HepG2 (cell line): ENCODE measurements around the gene CRY1. TPM values are rescaled to one million over a fixed set of nuclear protein-coding genes. Genes with fewer than 3 reads are reported as not detected.

ENCODE experiments used
- ATAC-seq: fragments of 200-7000 bp; cut with Tn5 transposase; 3 replicates; pipeline ENCODE4 v1.9.1; 2020; ENCODE audit warnings: mild to moderate bottlenecking, moderate library complexity
- BruUV-seq: library from RNA; stranded (reverse); fragments of 400-500 nt; replicated peaks from 2 replicates; lab custom pipeline; 2021; lab: Mats Ljungman, UMichigan
- CTCF ChIA-PET: fragments of 300-600 bp; formaldehyde crosslinking; extraction: SDS; loops from one replicate; lab custom pipeline; 2021; ENCODE audit warnings: low total read pairs, inconsistent platforms, low intra/inter-chr PET ratio; lab: Yijun Ruan, JAX
- POLR2A ChIA-PET: fragments of 350-600 bp; sonication (Branson Sonifier 250); formaldehyde crosslinking; loops from one replicate; lab custom pipeline; 2020; ENCODE audit warnings: antibody characterized with exemption, inconsistent platforms; lab: Yijun Ruan, JAX
- DNase-seq: peaks from one replicate; pipeline ENCODE4 v3.0.0-alpha.2; 2015; ENCODE audit warnings: low spot score
- FAIRE-seq: peaks from 3 replicates; lab custom pipeline; 2011; peaks lifted over from hg19 to GRCh38; lab: Jason Lieb, UNC
- H2AFZ ChIP-seq: one replicate; pipeline ENCODE4 v1.6.1; 2011; ENCODE audit warnings: low read length, inconsistent platforms
- H3K27ac ChIP-seq: fragments of 300-600 bp; 3 replicates; pipeline ENCODE4 v1.8.0; 2011; ENCODE audit warnings: mixed run types, mild to moderate bottlenecking, mixed read lengths, low read length, inconsistent platforms; ENCODE audit not compliant: insufficient read depth; ENCODE audit errors: extremely low read length
- H3K27me3 ChIP-seq, 2 experiments: fragments of 200-600 bp in 1 of 2; 2 replicates in 1 of 2; 3 replicates in 1 of 2; pipeline versions ENCODE4 v1.6.0 to v1.8.0; 2011; ENCODE audit warnings: low read length in 2 of 2, mild to moderate bottlenecking in 2 of 2, moderate library complexity in 2 of 2, inconsistent platforms in 1 of 2; ENCODE audit not compliant: insufficient read depth in 2 of 2, control insufficient read depth in 1 of 2
- H3K36me3 ChIP-seq, 2 experiments: fragments of 200-600 bp in 1 of 2; replicated peaks in 1 of 2; 2 replicates in 1 of 2; 3 replicates in 1 of 2; pipeline versions ENCODE4 v1.5.1 to v1.8.0; 2011; ENCODE audit warnings: low read length in 2 of 2, inconsistent platforms in 1 of 2; ENCODE audit not compliant: insufficient read depth in 2 of 2, control insufficient read depth in 1 of 2
- H3K4me1 ChIP-seq: 2 replicates; pipeline ENCODE4 v1.5.1; 2012; ENCODE audit warnings: low read length, inconsistent platforms; ENCODE audit not compliant: insufficient read depth
- H3K4me2 ChIP-seq: 2 replicates; pipeline ENCODE4 v1.6.0; 2011; ENCODE audit warnings: low read depth, low read length, inconsistent platforms
- H3K4me3 ChIP-seq, 3 experiments: fragments of 200-600 bp in 1 of 3; sonication (generic), shearing (Covaris generic) in 1 of 3; replicated peaks in 1 of 3; 2 replicates each; pipeline ENCODE4 v1.5.1; 2011 to 2016; ENCODE audit warnings: low read length in 3 of 3, inconsistent platforms in 2 of 3, low read depth in 2 of 3, mild to moderate bottlenecking in 2 of 3, control low read depth in 1 of 3, mixed read lengths in 1 of 3; ENCODE audit not compliant: insufficient read depth in 1 of 3
- H3K79me2 ChIP-seq: one replicate; pipeline ENCODE4 v1.6.1; 2011; ENCODE audit warnings: low read length, inconsistent platforms; ENCODE audit not compliant: insufficient read depth
- H3K9ac ChIP-seq: 2 replicates; pipeline ENCODE4 v1.6.0; 2011; ENCODE audit warnings: mild to moderate bottlenecking, low read depth, low read length, inconsistent platforms; ENCODE audit not compliant: insufficient read depth
- H3K9me3 ChIP-seq: 2 replicates; pipeline ENCODE4 v1.5.1; 2012; ENCODE audit warnings: mild to moderate bottlenecking, low read length
- H4K20me1 ChIP-seq: 2 replicates; pipeline ENCODE4 v1.6.0; 2011; ENCODE audit warnings: inconsistent platforms, mild to moderate bottlenecking, low read length, moderate library complexity; ENCODE audit not compliant: insufficient read depth
- MTA1 ChIP-seq: sonication (generic); formaldehyde crosslinking; IDR thresholded peaks from 2 replicates; pipeline ENCODE4 v1.4.0; 2020; ENCODE audit warnings: missing genetic modification reagents, mild to moderate bottlenecking, borderline replicate concordance
- SP5 ChIP-seq: IDR thresholded peaks from 2 replicates; pipeline ENCODE4 v1.6.1; 2016; ENCODE audit warnings: low read depth, borderline replicate concordance
- THYN1 ChIP-seq: sonication (generic); formaldehyde crosslinking; IDR thresholded peaks from 2 replicates; pipeline ENCODE4 v1.8.1; 2023; ENCODE audit warnings: low read depth, mild to moderate bottlenecking, moderate library complexity, missing genetic modification reagents, borderline replicate concordance
- ZC3H4 ChIP-seq: sonication (generic); formaldehyde crosslinking; IDR thresholded peaks from 2 replicates; pipeline ENCODE4 v1.4.0; 2020; ENCODE audit warnings: missing genetic modification reagents, borderline replicate concordance
- ZNF660 ChIP-seq: sonication (generic); formaldehyde crosslinking; IDR thresholded peaks from 2 replicates; pipeline ENCODE4 v1.5.1; 2020; ENCODE audit warnings: mild to moderate bottlenecking, low read depth, missing genetic modification reagents, borderline replicate concordance
- ZNF670 ChIP-seq: sonication (generic); formaldehyde crosslinking; IDR thresholded peaks from 2 replicates; pipeline ENCODE4 v1.8.0; 2022; ENCODE audit warnings: mild to moderate bottlenecking, missing genetic modification reagents, borderline replicate concordance
- WGBS: methylation state at CpG from one replicate; pipeline ENCODE4 v1.1.6; 2017; ENCODE audit warnings: low lambda C conversion rate; 5-methylcytosine and 5-hydroxymethylcytosine counted together
- in situ Hi-C: cut with HindIII; loops from 2 replicates; pipeline ENCODE4 v1.10.0; 2017; ENCODE audit warnings: low pct_unique_long_range_greater_than_20kb; ENCODE audit not compliant: extremely low pct_ligation_motif_present
- intact Hi-C: fragments of 100-400 bp; cut with micrococcal nuclease; formaldehyde crosslinking; loops from one replicate; pipeline ENCODE4 v1.10.0; 2022; ENCODE audit not compliant: unreplicated experiment
- polyA plus RNA-seq, 8 experiments: library from polyadenylated mRNA; depleted of rRNA in 3 of 8; stranded (reverse) in 7 of 8; unstranded in 1 of 8; fragments of >200 nt; fragmentation: Illumina TruSeq in 4 of 8; extraction: Trizol in 4 of 8; gene quantifications; 2 replicates each; pipeline versions ENCODE4 v1.2.1 to v1.2.3, GENCODE V29; 2011 to 2016; ENCODE audit warnings: low read depth in 4 of 8, missing spikeins in 1 of 8, mixed read lengths in 1 of 8; ENCODE audit not compliant: insufficient read depth in 1 of 8
- total RNA-seq, 5 experiments: library from RNA; depleted of rRNA; stranded (reverse); fragments of >200 nt; fragmentation: Illumina TruSeq; extraction: Trizol; gene quantifications; 2 replicates each; pipeline ENCODE4 v1.2.3, GENCODE V29; 2016; ENCODE audit warnings: low read depth in 1 of 5
- TF ChIP-seq, protein P1 (sequence below): sonication (generic); formaldehyde crosslinking; IDR thresholded peaks from 2 replicates; pipeline ENCODE4 v1.5.1; 2020; ENCODE audit warnings: missing genetic modification reagents, mild to moderate bottlenecking, borderline replicate concordance

CRY1 gene
- total and polyA plus RNA-seq, 2 of the 13 experiments (the other 11 are each of a cell fraction or from before 2014, with no cell fraction given): 11.4 to 13.9 TPM

- H2AFZ ChIP-seq: no peak overlapping the region
- no peaks in the 10 kb centered on the region for H3K9me3 ChIP-seq
- POLR2A ChIA-PET: no interaction called here
- H4K20me1 ChIP-seq: no peaks in the 10 kb centered on the region
- ATAC-seq: no peak
- H3K27ac ChIP-seq: no peak overlapping the region
- FAIRE-seq: no peak
- TF ChIP-seq ZNF660 (CRISPR knock-in tag): no peak
- no peak for TF ChIP-seq SP5 (CRISPR knock-in tag)
- no peak for TF ChIP-seq MTA1
- TF ChIP-seq, protein P1, sequence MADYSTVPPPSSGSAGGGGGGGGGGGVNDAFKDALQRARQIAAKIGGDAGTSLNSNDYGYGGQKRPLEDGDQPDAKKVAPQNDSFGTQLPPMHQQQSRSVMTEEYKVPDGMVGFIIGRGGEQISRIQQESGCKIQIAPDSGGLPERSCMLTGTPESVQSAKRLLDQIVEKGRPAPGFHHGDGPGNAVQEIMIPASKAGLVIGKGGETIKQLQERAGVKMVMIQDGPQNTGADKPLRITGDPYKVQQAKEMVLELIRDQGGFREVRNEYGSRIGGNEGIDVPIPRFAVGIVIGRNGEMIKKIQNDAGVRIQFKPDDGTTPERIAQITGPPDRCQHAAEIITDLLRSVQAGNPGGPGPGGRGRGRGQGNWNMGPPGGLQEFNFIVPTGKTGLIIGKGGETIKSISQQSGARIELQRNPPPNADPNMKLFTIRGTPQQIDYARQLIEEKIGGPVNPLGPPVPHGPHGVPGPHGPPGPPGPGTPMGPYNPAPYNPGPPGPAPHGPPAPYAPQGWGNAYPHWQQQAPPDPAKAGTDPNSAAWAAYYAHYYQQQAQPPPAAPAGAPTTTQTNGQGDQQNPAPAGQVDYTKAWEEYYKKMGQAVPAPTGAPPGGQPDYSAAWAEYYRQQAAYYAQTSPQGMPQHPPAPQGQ (CRISPR knock-in tag): no peak
- TF ChIP-seq ZNF670: no peak
- no peak for TF ChIP-seq ZC3H4 (CRISPR knock-in tag)
- no peak for TF ChIP-seq THYN1
- H3K36me3 ChIP-seq: 0 out of 5 replicates have a peak, but pooled peaks cover 0 to 3% of the 10 kb centered on the region in 2 experiments
- no TSS peak for BruUV-seq
- in situ Hi-C loops: no loop called here
- CTCF ChIA-PET: no interaction called here
- H3K4me3 ChIP-seq: no peak overlapping the region
- intact Hi-C loops: no loop called here
- no peaks in the 10 kb centered on the region for H3K4me1 ChIP-seq
- H3K79me2 ChIP-seq: no peaks in the 10 kb centered on the region
- no peak overlapping the region for H3K4me2 ChIP-seq
- H3K27me3 ChIP-seq: no peaks in the 10 kb centered on the region
- DNase-seq: no peak
- 96% methylated on average over 4 of the region's 4 CpGs for WGBS
- H3K9ac ChIP-seq: no peak overlapping the region
These were observed 76.3 kb downstream of the CRY1 start for GRCh38 chr12:107017042-107017441.
